ENCODE data around the gene EXOC1. TPM values are rescaled to one million over a fixed set of nuclear protein-coding genes. Genes with fewer than 3 reads are reported as not detected.

The EXOC1 gene
- total RNA-seq, 1 experiment from 2014 or later: 17.6 TPM

DNA sequence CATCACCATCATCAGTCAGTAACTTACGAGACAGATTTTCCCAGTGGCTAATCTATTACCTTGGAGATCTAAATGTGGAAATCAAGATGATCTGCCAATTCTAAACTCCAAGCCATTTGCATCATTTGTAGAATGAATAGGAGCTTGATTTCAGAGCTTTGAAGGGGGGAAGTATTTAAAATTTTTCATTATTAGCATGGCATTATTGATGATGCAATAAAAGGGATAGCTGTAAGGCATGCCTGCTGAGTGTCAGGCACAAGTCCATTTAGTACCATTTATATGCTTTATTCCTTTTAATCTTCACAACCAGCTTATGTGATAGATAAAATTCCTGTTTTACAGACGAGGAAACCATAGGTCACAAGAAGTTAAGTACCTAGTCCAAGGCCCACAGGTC lies 28.6 kb upstream of the EXOC1 start:
- Histone ChIP-seq H2AFZ (ENCODE audit: low read depth, low read length, poor library complexity, severe bottlenecking) (no peak overlapping the region), H3K79me2 (ENCODE audit: insufficient read depth, low read length) (no peaks in the 10 kb centered on the region), H3K4me1 (ENCODE audit: control insufficient read depth in 1 of 2, insufficient read depth in 2 of 2, low read length in 2 of 2) (no peaks in the 10 kb centered on the region), H3K36me3 (ENCODE audit: control insufficient read depth in 1 of 2, insufficient read depth in 2 of 2, low read length in 2 of 2) (no peaks in the 10 kb centered on the region), H3K9ac (ENCODE audit: low read length) (no peak overlapping the region), H3K4me2 (ENCODE audit: low read length) (no peak overlapping the region), H3K4me3 (replicated peaks in 1 of 2; ENCODE audit: low read depth in 1 of 2, low read length in 2 of 2) (no peak overlapping the region), H3K9me2 (ENCODE audit: insufficient read depth) (no peaks in the 10 kb centered on the region), H3K9me3 (ENCODE audit: control insufficient read depth in 1 of 2, insufficient read depth in 1 of 2, low read depth in 1 of 2, low read length in 2 of 2) (no peaks in the 10 kb centered on the region), H4K20me1 (ENCODE audit: insufficient read depth) (no peaks in the 10 kb centered on the region), H3K27me3 (ENCODE audit: insufficient read depth, low read length) (no peaks in the 10 kb centered on the region), H3K27ac (ENCODE audit: low read depth, low read length) (no peak overlapping the region)
- TF ChIP-seq EZH2 (IDR thresholded peaks at IDR 0.05) (no peak), ELF1 (IDR thresholded peaks at IDR 0.05; ENCODE audit: borderline replicate concordance, low read depth) (no peak)
- no peak for ATAC-seq
- ChIA-PET CTCF (no interaction called here), RAD21 (ENCODE audit: low non-redundant PET in 1 of 2, low total read pairs in 2 of 2, uncharacterized antibody in 2 of 2, unreplicated experiment in 2 of 2) (no interaction called here), POLR2A (no interaction called here)
- BruUV-seq (replicated peaks): no TSS peak
- intact Hi-C loops (cut with micrococcal nuclease): no loop called here
- DNase-seq (ENCODE audit: low read depth, low spot score): no peak

- H2AFZ ChIP-seq (ENCODE audit: low read depth, low read length, poor library complexity, severe bottlenecking): no peak overlapping the region
- no peaks in the 10 kb centered on the region for H3K4me1 ChIP-seq (ENCODE audit: control insufficient read depth in 1 of 2, insufficient read depth in 2 of 2, low read length in 2 of 2)
- BruUV-seq (replicated peaks): no TSS peak
- no peak overlapping the region for H3K4me3 ChIP-seq (replicated peaks in 1 of 2; ENCODE audit: low read depth in 1 of 2, low read length in 2 of 2)
- H3K27ac ChIP-seq (ENCODE audit: low read depth, low read length): no peak overlapping the region
- no peaks in the 10 kb centered on the region for H3K27me3 ChIP-seq (ENCODE audit: insufficient read depth, low read length)
- intact Hi-C loops (cut with micrococcal nuclease): no loop called here
- ChIA-PET RAD21 (ENCODE audit: low non-redundant PET in 1 of 2, low total read pairs in 2 of 2, uncharacterized antibody in 2 of 2, unreplicated experiment in 2 of 2) (no interaction called here), POLR2A (no interaction called here), CTCF (no interaction called here)
- no peaks in the 10 kb centered on the region for H4K20me1 ChIP-seq (ENCODE audit: insufficient read depth)
- no peaks in the 10 kb centered on the region for H3K9me3 ChIP-seq (ENCODE audit: control insufficient read depth in 1 of 2, insufficient read depth in 1 of 2, low read depth in 1 of 2, low read length in 2 of 2)
- ATAC-seq (no peak), DNase-seq (ENCODE audit: low read depth, low spot score) (no peak)
- no peak overlapping the region for H3K4me2 ChIP-seq (ENCODE audit: low read length)
- no peaks in the 10 kb centered on the region for H3K36me3 ChIP-seq (ENCODE audit: control insufficient read depth in 1 of 2, insufficient read depth in 2 of 2, low read length in 2 of 2)
- H3K79me2 ChIP-seq (ENCODE audit: insufficient read depth, low read length): no peaks in the 10 kb centered on the region
- no peaks in the 10 kb centered on the region for H3K9me2 ChIP-seq (ENCODE audit: insufficient read depth)
- no peak overlapping the region for H3K9ac ChIP-seq (ENCODE audit: low read length)
- TF ChIP-seq EZH2phosphoT487 (IDR thresholded peaks at IDR 0.05; ENCODE audit: borderline replicate concordance) (no peak), YY1 (IDR thresholded peaks at IDR 0.05; ENCODE audit: extremely low read depth, insufficient replicate concordance, low read depth, low read length) (no peak), SIN3A (IDR thresholded peaks at IDR 0.05; ENCODE audit: low read depth) (no peak), ELF1 (IDR thresholded peaks at IDR 0.05; ENCODE audit: borderline replicate concordance, low read depth) (no peak), ZNF274 (IDR thresholded peaks at IDR 0.05; ENCODE audit: low read depth, low read length) (no peak)
Observed at GRCh38 chr4:55826986-55827385, 26.5 kb upstream of the EXOC1 start.
